Kasumi-1 (cell line): Measurements from ENCODE around the gene USP17L10.
"Not testable (repeated sequence)": the region's sequence is repeated elsewhere in the genome, so short reads cannot be mapped to it uniquely, and the experiment has no call there.

Experiments used
- DNase-seq, 2 experiments: peaks; one replicate each; lab custom pipeline; 2025; lab: John Stamatoyannopoulos, UW

Gene USP17L10, protein sequence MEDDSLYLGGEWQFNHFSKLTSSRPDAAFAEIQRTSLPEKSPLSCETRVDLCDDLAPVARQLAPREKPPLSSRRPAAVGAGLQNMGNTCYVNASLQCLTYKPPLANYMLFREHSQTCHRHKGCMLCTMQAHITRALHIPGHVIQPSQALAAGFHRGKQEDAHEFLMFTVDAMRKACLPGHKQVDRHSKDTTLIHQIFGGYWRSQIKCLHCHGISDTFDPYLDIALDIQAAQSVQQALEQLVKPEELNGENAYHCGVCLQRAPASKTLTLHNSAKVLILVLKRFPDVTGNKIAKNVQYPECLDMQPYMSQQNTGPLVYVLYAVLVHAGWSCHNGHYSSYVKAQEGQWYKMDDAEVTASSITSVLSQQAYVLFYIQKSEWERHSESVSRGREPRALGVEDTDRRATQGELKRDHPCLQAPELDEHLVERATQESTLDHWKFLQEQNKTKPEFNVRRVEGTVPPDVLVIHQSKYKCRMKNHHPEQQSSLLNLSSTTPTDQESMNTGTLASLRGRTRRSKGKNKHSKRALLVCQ

DNA sequence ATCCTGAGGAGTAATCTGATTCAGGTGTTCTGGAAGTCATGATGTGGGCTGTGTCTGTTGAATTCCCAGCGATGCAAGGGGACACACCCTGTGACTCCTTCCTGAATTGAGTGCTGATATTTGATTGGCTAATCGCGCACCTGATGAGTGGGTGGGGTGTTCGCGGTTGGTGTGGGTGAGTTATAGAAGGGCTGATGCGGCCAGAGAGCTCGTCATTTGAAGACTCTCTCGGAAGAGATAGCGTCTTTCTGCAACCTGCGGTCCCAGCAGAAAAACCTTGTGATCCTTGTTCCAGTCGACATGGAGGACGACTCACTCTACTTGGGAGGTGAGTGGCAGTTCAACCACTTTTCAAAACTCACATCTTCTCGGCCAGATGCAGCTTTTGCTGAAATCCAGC, at the start of gene USP17L10:
USP17L10 (plus strand) TSS at position 301 of the 400 bp plus-strand sequence; CDS start at position 301, 0 bp downstream.
- not testable (repeated sequence) for DNase-seq

DNA sequence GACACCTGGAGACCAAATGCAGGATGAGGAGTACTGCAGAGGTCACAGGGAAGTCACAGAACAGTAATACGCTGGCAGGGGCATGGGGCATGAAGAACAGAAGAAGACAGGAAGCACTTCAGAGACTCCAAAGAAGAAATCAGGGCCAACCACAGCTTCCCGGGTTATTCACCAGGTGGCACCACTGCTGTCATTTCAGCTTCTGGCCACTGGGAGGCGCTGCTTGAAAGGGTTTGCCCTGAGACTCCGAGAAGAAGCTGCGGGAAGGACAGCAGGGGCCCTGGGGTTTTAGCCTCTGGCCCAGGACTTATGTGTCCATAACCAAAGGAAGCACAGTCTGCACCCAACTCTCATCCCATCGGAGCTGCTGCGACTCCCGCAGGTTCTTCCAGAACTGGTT, 44.5 kb upstream of the USP17L10 start:
- not testable (repeated sequence) for DNase-seq

DNA sequence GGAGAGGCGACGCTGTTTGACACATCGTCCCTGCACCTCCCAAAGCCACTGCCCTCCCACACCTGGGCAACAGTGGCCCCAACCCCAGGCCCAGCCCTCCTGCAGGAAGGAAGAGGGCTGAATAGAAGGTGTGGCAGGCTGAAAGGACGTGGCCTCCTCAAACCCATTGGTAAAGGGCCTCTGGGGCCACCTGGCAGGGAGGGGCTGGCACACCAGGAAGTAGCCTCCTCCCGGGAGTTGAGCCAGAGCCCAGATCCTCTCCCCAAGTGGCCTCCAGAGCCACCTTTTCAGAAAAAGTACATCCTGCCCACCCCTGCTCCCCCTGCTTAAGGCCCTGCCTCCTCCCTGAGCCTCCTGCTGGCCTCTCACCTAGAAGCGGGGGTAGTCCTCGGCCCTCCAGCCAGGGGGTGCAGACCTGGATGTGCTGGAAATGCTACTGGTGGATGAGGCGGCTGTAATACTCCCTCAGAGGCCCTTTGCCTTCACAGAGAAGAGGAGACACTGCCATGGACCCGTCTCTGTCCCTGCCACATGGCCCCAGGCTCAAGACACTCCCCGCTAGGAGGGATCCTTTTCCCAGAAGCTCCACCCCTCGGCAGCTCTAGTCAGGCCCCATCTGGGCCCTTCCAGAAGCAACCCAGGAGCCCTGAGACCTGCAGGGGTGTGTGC, 40.5 kb upstream of the USP17L10 start, which contains the start of gene FAM90A26:
FAM90A26 (plus strand) TSS at position 619 of the 669 bp plus-strand sequence. CDS start 2,764 bp downstream, outside the sequence.
- not testable (repeated sequence) for DNase-seq

DNA sequence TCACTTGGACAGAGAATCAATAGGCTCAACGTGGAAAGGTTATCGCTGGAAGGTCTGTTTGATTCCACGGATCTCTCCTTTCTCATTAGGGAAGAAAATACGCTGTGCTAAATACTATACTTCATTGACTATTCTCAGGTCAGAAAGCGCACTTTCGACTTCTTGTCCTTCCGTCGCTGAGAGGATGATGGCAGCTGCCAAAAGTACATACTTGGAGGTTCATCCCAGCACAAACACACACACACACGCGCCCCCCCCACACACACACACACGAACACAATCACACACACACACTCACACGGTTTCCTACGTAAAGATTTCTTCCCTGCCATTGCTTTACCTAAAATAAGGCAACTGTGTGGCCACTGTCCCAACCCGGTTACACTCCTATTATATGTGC, 4.2 kb downstream of the USP17L10 start:
- not testable (repeated sequence) for DNase-seq

DNA sequence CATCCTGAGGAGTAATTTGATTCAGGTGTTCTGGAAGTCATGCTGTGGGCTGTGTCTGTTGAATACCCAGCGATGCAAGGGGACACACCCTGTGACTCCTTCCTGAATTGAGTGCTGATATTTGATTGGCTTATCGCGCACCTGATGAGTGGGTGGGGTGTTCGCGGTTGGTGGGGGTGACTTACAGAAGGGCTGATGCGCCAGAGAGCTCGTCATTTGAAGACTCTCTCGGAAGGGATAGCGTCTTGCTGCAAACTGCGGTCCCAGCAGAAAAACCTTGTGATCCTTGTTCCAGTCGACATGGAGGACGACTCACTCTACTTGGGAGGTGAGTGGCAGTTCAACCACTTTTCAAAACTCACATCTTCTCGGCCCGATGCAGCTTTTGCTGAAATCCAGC, 4.6 kb downstream of the USP17L10 start, which contains the start of gene USP17L11:
USP17L11 (plus strand) TSS at position 301 of the 400 bp plus-strand sequence; CDS start at position 301, 0 bp downstream.
- DNase-seq, result not testable (repeated sequence)

DNA sequence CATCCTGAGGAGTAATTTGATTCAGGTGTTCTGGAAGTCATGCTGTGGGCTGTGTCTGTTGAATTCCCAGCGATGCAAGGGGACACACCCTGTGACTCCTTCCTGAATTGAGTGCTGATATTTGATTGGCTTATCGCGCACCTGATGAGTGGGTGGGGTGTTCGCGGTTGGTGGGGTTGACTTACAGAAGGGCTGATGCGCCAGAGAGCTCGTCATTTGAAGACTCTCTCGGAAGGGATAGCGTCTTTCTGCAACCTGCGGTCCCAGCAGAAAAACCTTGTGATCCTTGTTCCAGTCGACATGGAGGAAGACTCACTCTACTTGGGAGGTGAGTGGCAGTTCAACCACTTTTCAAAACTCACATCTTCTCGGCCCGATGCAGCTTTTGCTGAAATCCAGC, 9.4 kb downstream of the USP17L10 start, which contains the start of gene USP17L12:
USP17L12 (plus strand) TSS at position 301 of the 400 bp plus-strand sequence; CDS start at position 301, 0 bp downstream.
- DNase-seq, result not testable (repeated sequence)

DNA sequence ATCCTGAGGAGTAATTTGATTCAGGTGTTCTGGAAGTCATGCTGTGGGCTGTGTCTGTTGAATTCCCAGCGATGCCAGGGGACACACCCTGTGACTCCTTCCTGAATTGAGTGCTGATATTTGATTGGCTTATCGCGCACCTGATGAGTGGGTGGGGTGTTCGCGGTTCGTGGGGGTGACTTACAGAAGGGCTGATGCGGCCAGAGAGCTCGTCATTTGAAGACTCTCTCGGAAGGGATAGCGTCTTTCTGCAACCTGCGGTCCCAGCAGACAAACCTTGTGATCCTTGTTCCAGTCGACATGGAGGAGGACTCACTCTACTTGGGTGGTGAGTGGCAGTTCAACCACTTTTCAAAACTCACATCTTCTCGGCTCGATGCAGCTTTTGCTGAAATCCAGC, 14.1 kb downstream of the USP17L10 start, which contains the start of gene USP17L13:
USP17L13 (plus strand) TSS at position 301 of the 400 bp plus-strand sequence; CDS start at position 301, 0 bp downstream.
- DNase-seq, result not testable (repeated sequence)

DNA sequence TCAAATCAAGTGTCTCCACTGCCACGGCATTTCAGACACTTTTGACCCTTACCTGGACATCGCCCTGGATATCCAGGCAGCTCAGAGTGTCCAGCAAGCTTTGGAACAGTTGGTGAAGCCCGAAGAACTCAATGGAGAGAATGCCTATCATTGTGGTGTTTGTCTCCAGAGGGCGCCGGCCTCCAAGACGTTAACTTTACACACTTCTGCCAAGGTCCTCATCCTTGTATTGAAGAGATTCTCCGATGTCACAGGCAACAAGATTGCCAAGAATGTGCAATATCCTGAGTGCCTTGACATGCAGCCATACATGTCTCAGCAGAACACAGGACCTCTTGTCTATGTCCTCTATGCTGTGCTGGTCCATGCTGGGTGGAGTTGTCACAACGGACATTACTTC, 19.8 kb downstream of the USP17L10 start:
- not testable (repeated sequence) for DNase-seq

DNA sequence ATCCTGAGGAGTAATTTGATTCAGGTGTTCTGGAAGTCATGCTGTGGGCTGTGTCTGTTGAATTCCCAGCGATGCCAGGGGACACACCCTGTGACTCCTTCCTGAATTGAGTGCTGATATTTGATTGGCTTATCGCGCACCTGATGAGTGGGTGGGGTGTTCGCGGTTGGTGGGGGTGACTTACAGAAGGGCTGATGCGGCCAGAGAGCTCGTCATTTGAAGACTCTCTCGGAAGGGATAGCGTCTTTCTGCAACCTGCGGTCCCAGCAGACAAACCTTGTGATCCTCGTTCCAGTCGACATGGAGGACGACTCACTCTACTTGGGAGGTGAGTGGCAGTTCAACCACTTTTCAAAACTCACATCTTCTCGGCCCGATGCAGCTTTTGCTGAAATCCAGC, 23.6 kb downstream of the USP17L10 start, which contains the start of gene USP17L15:
USP17L15 (plus strand) TSS at position 301 of the 400 bp plus-strand sequence; CDS start at position 301, 0 bp downstream.
- DNase-seq, result not testable (repeated sequence)

DNA sequence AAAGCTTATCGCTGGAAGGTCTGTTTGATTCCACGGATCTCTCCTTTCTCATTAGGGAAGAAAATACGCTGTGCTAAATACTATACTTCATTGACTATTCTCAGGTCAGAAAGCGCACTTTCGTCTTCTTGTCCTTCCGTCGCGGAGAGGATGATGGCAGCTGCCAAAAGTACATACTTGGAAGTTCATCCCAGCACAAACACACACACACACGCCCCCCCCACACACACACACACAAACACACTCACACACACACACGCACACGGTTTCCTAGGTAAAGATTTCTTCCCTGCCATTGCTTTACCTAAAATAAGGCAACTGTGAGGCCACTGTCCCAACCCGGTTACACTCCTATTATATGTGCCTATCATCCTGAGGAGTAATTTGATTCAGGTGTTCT, 28.0 kb downstream of the USP17L10 start:
- not testable (repeated sequence) for DNase-seq

DNA sequence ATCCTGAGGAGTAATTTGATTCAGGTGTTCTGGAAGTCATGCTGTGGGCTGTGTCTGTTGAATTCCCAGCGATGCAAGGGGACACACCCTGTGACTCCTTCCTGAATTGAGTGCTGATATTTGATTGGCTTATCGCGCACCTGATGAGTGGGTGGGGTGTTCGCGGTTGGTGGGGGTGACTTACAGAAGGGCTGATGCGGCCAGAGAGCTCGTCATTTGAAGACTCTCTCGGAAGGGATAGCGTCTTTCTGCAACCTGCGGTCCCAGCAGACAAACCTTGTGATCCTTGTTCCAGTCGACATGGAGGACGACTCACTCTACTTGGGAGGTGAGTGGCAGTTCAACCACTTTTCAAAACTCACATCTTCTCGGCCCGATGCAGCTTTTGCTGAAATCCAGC, 33.1 kb downstream of the USP17L10 start, which contains the start of gene USP17L17:
USP17L17 (plus strand) TSS at position 301 of the 400 bp plus-strand sequence; CDS start at position 301, 0 bp downstream.
- DNase-seq, result not testable (repeated sequence)

DNA sequence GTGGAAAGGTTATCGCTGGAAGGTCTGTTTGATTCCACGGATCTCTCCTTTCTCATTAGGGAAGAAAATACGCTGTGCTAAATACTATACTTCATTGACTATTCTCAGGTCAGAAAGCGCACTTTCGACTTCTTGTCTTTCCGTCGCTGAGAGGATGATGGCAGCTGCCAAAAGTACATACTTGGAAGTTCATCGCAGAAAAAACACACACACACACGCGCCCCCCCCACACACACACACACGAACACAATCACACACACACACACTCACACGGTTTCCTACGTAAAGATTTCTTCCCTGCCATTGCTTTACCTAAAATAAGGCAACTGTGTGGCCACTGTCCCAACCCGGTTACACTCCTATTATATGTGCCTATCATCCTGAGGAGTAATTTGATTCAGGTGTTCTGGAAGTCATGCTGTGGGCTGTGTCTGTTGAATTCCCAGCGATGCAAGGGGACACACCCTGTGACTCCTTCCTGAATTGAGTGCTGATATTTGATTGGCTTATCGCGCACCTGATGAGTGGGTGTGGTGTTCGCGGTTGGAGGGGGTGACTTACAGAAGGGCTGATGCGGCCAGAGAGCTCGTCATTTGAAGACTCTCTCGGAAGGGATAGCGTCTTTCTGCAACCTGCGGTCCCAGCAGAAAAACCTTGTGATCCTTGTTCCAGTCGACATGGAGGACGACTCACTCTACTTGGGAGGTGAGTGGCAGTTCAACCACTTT, 37.7 kb downstream of the USP17L10 start, which contains the start of gene USP17L18:
USP17L18 (plus strand) TSS at position 678 of the 728 bp plus-strand sequence; CDS start at position 678, 0 bp downstream.
- DNase-seq, result not testable (repeated sequence)

DNA sequence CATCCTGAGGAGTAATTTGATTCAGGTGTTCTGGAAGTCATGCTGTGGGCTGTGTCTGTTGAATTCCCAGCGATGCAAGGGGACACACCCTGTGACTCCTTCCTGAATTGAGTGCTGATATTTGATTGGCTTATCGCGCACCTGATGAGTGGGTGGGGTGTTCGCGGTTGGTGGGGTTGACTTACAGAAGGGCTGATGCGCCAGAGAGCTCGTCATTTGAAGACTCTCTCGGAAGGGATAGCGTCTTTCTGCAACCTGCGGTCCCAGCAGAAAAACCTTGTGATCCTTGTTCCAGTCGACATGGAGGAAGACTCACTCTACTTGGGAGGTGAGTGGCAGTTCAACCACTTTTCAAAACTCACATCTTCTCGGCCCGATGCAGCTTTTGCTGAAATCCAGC, 42.6 kb downstream of the USP17L10 start, which contains the start of gene USP17L19:
USP17L19 (plus strand) TSS at position 301 of the 400 bp plus-strand sequence; CDS start at position 301, 0 bp downstream.
- not testable (repeated sequence) for DNase-seq

DNA sequence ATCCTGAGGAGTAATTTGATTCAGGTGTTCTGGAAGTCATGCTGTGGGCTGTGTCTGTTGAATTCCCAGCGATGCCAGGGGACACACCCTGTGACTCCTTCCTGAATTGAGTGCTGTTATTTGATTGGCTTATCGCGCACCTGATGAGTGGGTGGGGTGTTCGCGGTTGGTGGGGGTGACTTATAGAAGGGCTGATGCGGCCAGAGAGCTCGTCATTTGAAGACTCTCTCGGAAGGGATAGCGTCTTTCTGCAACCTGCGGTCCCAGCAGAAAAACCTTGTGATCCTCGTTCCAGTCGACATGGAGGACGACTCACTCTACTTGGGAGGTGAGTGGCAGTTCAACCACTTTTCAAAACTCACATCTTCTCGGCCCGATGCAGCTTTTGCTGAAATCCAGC, 47.4 kb downstream of the USP17L10 start, which contains the start of gene USP17L20:
USP17L20 (plus strand) TSS at position 301 of the 400 bp plus-strand sequence; CDS start at position 301, 0 bp downstream.
- DNase-seq, result not testable (repeated sequence)
